HG02571 (cell line): ENCODE data around the gene CLDN2.
"Not testable (repeated sequence)": the region's sequence is repeated elsewhere in the genome, so short reads cannot be mapped to it uniquely, and the experiment has no call there.

Source experiments
- ATAC-seq: cut with Tn5 transposase; IDR thresholded peaks from one replicate; pipeline ENCODE4 v1.9.1; 2021; ENCODE audit warnings: mild to moderate bottlenecking, moderate library complexity; ENCODE audit not compliant: unreplicated experiment

CLDN2 gene, protein sequence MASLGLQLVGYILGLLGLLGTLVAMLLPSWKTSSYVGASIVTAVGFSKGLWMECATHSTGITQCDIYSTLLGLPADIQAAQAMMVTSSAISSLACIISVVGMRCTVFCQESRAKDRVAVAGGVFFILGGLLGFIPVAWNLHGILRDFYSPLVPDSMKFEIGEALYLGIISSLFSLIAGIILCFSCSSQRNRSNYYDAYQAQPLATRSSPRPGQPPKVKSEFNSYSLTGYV

DNA sequence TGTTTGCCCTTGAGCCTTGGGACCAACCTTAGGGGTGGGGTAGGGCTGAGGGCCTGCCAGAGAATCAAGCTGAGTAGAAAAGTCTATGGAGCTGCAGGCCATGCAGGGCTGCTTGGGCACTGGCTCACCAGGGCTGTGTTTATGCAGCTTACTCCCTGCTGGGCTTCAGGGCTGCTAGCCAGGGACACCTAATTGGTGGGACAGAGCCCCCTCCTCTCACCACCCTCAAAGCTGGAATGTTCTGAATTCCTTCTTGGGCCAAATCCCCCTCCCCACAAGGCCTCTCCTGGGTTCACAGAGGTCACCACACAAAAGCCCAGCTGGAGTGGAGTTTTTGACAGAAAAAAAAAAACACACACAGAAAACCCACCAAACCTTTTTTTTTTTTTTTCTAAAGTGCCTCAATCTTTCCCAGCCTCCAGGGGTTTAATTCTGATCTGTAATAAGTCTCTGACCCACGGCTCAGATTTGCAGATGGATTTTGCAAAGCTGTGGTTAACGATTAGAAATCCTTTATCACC lies at the start of gene CLDN2:
Gene CLDN2, plus strand, starts transcription at position 471 of the 521 bp plus-strand sequence. CDS start 7,827 bp downstream, outside the sequence.
- ATAC-seq, result no peak

- ATAC-seq, result not testable (repeated sequence)
These were observed 47.4 kb upstream of the CLDN2 start for GRCh38 chrX:106872796-106873195.

DNA sequence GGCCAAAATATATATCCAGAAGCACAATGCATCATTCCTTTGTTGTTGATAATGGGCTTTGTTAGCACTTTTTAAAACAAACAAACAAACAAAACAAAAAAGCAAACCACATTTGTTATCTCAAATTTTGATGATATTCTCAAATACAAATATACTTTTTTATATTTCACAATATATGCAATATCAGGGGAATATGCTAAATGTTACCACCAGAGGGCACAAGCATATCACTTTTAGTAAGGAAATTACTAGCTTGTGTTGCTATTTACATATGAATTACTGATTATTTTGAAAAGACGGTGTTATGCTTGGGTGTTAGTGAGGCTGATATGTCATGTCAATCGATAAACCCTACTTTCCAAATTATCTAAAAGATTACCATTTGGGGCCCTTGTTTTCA lies 46.1 kb upstream of the CLDN2 start:
- ATAC-seq, result no peak

- ATAC-seq, result no peak
These were observed 45.1 kb upstream of the CLDN2 start for GRCh38 chrX:106875151-106875550.

- ATAC-seq, result no peak
These were observed 30.7 kb upstream of the CLDN2 start for GRCh38 chrX:106889468-106889867.

DNA sequence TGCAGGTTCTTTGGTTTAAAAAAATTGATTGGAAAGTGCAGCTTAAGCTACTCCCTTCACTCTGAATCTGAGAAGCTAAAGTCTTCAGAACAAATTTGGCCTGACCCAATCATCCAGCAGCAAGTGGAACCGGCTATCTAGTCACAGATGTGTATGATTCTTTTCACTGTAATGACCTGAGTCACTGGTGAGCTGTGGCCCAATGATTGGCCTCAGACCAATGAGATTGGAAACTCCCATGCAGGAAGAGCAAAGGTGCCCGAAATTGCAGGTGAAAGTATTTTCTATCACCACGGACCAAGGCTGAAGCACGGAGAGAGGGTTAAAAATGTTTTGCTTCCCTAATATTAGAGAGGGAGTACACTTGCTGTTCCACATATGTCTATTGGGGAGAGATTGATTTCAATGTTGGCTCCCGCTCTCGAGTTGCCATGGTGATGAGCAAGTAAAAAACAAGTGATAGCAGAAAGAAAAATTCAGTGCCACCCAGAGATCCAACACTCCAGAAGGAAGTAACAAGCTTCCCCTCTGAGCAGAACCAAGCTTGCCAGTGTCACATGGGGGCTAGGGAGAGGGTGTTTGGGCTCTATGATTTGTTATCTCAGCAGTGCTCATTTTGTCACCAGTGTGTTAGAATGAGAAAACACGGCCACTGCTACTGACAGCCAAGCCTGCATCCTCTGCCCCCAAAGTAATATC lies 28.3 kb upstream of the CLDN2 start:
- ATAC-seq, result no peak

DNA sequence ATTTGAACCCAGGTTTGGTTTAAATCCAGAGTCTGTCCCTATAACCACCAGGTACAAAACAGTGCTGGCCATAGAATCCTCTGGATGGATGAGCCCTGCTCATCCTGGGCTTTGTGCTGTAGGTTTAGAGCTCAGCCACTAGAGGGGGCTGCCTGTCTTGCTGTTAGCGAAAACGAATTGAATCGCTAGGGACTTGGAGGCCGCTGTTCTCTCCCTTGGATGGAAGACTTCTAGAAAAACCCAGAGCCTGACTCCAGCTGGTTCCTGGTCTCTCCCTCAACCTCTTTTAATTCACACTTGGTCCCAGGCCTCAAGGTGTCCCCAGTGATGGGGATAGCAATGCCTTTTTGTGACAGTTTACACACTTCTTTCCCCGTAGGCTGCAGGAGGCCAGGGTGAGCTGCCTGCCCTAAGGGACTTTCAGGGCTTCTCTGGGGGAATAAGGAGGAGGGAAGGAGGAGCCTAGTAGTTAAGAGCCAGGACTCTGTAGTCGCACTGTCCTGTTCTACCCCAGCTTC lies 25.8 kb upstream of the CLDN2 start:
- no peak for ATAC-seq

DNA sequence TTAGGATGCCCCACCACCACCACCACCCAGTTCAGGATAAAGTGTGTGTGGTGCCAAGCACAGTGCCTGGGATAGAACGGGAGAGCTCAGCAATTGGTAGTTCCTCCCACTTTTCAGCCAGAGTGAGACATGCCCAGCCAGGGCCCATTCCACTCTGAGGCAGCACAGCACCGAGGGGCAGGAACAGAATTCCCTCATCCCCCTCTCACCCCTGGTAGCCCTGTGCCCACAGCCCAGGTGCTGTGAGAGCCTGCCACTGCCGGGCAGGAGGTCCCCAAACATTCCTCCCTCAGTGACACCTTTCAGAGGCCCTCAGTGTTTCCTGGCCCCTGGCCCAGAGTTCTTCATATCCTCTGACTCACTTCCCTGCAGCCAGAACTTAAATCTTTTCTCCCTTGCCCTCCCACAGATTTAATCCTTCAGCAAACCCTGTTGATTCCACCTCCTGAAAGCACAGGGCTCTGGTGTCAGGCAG lies 25.2 kb upstream of the CLDN2 start:
- no peak for ATAC-seq

DNA sequence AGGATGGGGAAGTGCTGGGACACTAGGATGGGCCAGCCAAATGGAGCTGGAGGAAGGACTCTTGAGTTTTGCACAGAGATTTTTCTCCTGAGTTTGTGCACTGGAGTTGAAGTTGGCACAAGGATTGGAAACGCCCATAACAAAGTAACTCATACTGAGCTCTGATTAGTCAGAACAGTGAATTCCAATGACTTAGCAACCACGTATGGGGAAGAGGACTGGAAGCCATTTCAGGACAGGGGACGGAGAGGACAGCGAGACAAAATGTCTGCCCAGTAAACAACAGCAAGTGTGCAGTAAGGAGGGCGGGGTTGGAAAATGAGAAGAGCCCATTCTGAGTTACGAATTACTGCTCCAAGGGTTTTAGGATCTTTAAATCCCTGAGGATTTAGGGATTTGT lies 22.9 kb upstream of the CLDN2 start:
- ATAC-seq, result no peak

- ATAC-seq, result peak; percentile 62
These were observed 21.7 kb upstream of the CLDN2 start for GRCh38 chrX:106898462-106898861.

GRCh38 chrX:106899276-106899675 lies 20.9 kb upstream of the CLDN2 start:
- no peak for ATAC-seq

DNA sequence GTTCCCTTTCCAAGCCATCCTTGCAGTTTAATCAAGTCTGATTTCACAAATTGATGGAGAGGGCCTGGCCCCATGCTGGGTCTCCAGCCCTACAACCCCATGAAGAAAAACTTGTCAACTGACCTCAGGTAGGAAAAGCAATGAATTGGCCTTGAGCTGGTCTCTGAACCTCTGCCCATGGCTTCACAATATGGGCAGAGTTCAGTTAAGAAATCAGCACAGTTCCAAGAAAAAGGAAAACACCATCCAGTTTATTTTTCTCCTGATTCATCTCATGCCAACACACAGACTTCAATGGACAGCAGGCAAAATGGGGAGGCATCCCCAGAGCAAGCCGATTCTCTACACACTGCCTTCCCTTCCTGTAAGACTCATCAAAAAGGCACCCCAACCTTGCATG lies 20.4 kb upstream of the CLDN2 start:
- no peak for ATAC-seq

DNA sequence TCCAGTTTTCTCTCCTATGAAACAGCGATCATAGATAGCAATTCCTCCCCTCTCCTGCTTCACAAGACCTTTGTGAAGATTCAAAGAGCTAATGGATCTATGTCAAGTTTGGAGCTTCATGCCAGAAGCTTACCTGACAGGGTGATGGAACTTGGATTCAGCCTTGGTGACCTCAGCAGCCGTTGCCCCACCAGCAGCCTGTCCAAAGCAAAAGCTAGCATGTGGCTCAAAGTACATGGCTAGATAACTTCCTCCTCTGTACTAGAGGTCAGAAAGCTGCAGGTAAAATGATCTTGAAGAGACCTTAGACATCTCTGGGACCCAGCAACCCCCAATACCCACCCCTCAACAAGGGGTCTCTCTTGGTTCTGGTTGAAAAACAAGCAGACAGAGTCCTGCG lies 18.9 kb upstream of the CLDN2 start:
- ATAC-seq, result no peak

- no peak for ATAC-seq
These were observed 18.4 kb upstream of the CLDN2 start for GRCh38 chrX:106901781-106902219.

DNA sequence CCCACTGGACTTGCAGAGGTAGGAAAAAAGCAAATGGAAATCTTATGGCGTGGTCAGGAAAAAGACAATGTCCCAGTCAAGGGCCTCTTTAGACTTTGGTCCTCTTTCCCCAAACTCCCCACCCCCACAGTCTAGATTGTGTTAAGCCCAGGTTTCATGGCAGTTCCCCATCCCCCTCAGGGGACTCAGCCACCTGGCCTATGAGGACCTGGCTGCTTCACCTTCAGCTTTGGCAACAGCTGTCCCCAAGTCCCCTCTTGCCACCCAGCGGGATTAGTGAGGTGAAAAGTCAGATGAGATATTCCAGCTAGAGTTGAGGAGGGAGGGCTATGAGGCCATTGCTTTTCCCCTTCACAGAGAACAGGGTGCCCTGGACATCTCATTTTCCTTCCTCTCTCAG lies 17.5 kb upstream of the CLDN2 start:
- ATAC-seq, result no peak

DNA sequence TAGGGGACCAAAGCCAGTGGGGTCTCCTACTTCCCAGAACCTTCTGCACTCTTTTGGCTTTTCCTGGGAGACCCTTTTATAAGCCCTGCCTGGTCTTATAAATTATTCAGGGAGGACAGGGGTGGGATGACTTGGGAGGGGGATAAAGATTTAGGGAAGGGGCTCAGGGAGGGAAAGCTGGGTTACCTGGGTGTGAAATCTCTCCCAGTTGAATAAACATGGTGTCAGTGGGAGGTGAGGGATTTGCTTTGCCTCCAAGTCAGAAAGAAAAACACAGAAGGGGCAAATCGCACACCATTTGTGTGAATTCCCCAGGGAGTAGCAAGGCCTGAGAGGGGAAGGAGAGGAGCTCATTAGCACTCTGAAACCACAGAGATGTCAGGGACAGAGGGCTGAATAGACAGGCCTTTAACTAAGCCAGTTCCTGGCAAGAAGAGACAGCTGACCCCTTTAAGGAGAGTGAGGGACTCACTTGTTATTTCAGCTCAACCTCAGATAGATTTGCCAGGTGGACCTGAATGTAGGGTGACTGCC lies 16.8 kb upstream of the CLDN2 start, which contains the start of gene RIPPLY1:
Gene RIPPLY1, minus strand, starts transcription at position 51 of the 534 bp plus-strand sequence. CDS start 54 bp downstream, outside the sequence.
- ATAC-seq, result no peak

GRCh38 chrX:106903856-106904528 lies 16.2 kb upstream of the CLDN2 start:
- no peak for ATAC-seq

DNA sequence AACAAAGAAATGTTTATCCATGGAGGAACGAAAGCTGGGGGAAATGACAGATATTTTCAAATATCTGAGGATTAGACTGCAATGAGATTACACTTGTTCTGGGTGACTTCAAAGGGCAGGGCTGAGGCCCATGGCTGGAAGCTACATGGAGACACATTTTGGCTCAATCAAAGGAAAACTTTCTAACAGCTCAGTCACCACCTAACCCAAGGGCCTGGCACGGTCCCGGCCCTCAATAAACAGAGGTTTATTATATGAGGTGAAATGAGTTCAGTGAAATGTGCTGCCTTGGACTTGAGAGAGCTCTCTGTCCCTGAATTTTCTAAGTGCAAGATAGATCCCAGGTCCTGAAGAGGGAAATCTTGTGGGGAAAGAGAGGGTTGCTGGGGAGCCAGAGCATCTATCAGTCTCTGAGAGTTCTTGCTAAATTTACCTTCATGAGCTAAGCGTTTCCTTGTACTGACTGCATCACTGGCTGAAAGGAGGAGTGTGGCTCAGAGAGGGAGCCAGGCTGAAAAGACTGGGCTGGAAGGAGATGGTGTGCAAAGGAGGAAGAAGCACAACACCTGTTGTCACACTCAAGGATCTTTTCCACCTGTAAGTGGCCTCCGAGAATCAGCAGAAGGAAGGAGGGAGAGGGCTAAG lies 15.0 kb upstream of the CLDN2 start:
- ATAC-seq, result no peak

DNA sequence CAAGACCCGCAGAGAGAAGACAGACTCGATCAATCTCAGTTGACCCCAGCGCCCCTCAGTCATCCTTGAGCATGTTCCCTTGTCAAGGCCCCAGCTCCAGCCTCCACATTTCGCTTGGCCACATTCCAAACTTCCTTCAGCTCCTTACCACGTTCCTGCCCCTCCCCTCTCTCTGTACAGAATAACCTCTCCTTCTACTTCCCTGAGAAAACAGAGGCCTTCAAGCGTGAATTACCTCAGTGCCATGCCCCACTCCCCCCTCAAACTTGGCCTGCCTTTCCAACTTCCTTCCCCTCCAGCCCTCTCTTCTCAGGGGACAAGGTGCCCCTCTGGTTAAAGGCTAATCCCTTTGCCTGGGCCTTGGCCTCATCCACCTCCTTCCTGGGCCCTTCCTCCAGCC lies 13.8 kb upstream of the CLDN2 start:
- ATAC-seq, result no peak

DNA sequence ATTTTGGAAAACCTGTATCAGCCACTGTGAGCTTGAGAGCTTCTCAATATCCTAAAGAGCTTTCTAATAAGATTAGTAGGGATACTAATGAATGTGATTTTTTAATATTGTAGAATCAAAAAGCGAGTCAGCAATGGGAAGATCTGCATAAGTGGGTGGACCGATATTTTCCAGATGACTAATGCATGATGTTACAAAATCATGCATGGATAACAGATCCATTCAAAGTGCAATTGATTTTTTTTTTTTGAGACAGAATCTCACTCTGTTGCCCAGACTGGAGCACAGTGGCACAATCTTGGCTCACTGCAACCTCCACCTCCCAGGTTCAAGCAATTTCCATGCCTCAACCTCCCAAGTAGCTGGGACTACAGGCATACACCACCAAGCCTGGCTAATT lies 7.3 kb upstream of the CLDN2 start:
- no peak for ATAC-seq
